NCI-H2227 (cell line): ENCODE results near the gene LTBP1.

ENCODE experiments used
- DNase-seq: peaks from one replicate; lab custom pipeline; 2025; ENCODE audit not compliant: unreplicated experiment; lab: John Stamatoyannopoulos, UW

The LTBP1 gene

DNA sequence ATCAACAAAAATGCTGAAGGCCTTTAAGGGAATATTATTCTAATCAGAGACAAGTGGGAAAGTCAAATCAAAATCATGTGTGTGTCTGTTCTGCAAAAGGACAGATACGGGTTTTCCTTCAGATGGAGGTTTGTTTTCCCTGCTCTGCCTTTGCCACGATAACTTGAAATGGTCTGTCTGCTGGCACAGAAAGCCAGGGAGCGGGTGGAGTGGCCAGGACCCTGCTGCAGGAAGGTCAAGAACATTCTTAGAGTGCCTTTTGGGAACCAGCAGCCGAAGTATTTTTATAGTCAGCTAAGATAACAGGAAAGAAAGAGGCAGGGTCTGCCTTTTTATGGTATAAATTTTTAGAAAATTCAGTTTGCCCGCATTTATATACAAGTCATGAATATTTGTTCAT is 234.2 kb downstream of the LTBP1 start:
- no peak for DNase-seq

DNA sequence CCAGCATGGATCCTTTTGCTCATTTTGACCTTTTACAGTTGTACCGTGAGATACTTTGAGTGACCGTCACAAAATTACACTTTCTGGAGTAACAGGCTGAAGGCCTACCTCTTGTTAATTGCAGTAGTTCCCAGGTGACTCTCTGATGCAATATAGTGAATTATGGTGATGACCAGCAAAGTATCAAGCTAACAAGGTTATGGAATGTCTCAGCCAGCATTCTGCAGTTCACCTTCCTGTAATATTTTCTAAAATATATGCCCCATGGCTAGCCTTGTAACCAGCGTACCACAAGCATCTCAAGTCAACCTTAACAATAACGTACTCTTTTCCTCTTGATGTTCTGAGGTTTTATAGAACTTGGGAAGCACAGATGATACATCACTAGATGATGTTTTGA is 234.7 kb downstream of the LTBP1 start:
- DNase-seq = no peak

DNA sequence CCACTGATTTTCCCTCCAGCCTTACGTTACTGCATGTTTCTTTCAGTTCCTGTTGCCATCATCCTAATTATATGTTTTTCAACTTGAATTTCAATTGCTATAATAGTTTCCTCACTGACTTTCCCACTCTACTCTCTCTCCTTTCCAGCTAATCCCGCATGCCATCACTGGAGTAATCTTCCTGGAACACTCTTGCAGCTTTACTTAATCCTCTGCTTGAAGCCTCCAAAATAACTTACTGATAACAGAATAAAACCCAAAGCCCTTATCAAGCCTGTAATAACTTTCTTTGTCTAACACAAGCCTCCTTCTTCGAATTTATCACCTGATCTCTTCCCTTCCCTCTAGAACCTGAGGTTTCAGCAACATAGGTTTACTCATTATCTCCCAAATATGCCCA is 237.3 kb downstream of the LTBP1 start:
- no peak for DNase-seq

DNA sequence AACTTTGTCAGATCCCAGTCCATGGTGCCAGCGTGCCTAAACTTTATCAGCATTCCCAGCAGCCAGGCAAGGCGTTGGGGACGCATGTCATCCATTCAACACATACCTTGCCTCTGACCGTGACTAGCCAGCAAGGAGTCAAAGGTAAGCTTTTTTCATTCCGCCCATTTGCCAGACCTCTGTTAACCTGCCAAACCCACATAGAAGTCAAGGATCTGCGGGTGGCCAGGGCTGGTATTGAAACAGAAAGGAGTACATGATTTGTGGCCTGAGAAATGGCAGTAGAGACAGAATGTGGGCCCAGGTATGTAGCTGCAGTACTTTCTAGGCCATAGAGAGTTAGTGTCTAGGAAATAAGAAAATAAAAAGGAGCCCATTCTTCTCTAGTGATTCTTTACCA is 240.2 kb downstream of the LTBP1 start:
- DNase-seq = no peak

DNA sequence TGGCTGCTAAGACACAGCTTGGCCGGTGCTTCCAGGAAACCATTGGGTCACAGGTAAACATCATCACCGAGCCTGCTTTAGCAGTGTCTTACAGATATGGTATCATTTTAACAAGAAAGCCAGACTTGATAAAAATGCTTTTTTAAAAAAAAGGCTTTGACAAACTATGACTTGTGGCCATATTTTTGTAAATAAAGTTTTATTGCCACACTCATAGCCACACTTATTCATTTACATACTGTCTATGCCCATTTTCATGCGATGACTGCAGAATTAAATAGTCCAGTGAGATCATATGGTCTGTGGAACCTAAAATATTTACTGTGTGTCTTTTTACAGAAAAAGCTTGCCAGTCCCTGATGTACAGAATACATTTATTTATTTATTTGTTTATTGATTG is 242.0 kb downstream of the LTBP1 start:
- DNase-seq = no peak

GRCh38 chr2:33190393-33190937 is 243.7 kb downstream of the LTBP1 start:
- no peak for DNase-seq

GRCh38 chr2:33195891-33196290 is 249.1 kb downstream of the LTBP1 start:
- DNase-seq = no peak

DNA sequence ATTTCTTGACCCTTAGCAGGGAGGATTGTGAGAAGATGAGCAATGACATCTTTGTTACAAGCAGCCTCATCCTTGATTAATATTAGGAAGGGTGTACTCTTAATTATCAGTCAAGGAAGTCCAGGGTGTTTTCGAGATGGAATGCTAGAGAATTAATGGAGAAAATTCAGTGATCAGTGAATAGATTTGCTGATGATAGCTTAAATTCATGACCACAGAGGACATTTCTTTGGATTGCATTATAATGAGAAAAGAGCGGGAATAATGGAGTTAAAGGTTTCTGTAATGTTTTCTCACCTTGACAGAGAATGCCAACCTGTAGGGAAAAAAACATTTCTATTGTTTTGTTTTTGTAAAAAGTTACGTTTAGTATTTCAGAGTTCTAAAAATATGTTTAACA is 249.9 kb downstream of the LTBP1 start:
- no peak for DNase-seq

GRCh38 chr2:33197198-33197938 is 250.6 kb downstream of the LTBP1 start:
- DNase-seq = no peak

DNA sequence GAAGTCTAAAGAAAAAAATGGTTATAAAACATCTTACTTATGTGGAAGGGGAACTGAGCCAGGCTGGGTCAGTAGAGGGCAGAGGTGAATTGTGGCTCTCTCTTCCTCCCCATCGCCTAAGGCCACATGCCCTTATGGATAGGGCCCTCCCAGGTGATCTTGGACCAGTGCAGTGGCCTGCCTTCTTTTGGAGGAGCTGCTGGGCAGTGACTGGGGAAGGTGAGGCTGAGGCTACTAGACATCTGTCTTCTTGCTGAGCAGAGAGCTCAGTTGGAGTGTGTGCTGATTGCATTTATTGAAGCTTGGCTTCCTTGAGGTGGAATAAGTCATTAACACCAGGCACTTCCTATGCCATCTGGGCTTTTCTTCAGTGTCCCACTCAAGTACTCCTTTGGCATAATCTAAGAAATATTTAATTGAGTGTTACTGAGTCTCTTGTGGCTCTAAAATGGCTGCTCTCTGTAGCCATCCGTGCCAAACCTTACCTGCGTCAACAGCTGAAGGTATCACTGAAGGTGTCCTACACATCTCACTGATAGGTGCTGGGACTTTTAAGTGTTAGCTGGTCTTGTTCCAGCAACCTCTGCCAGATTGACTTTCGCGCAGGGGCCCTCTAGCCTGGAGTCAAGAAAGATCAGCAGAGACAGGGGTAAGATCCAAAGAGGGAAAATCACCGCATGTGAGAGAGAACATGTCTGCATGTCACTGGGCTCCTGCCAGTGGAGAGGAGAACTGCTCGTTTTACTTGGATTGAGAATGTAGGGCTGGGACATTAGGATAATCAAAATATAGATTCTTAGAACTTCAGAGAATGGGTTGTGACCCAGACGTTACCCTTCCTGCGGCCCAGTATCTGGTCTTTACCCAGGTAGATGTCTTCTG is 256.1 kb downstream of the LTBP1 start:
- no peak for DNase-seq

- DNase-seq = no peak
Measured at GRCh38 chr2:33204945-33205344, 258.2 kb downstream of the LTBP1 start.

- DNase-seq = no peak
Measured at GRCh38 chr2:33205693-33206434, 259.1 kb downstream of the LTBP1 start.

GRCh38 chr2:33207151-33207740 is 260.5 kb downstream of the LTBP1 start:
- no peak for DNase-seq

GRCh38 chr2:33208400-33208799 is 261.6 kb downstream of the LTBP1 start:
- no peak for DNase-seq

- no peak for DNase-seq
Measured at GRCh38 chr2:33209976-33210375, 263.2 kb downstream of the LTBP1 start.

- DNase-seq = no peak
Measured at GRCh38 chr2:33210626-33211025, 263.9 kb downstream of the LTBP1 start.

GRCh38 chr2:33212151-33212550 is 265.4 kb downstream of the LTBP1 start:
- DNase-seq = peak; percentile 40

DNA sequence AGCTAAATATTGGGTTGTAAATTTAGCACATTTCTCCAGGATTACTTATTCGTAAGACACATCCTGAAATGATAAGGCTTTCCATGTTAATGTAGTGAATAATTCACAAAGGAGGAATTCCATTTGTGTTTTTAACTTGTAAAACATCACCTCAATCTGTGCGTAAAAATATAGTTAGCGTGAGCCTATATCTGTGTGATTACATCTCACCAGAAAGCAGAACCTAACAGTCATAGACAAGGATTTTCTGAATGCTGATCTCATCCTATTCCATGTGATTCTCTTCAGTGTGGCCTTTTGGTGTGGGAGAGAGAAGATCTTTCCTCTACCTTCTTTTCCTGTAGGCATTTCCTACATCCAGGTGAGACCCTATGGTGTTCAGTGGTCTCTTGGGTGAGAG is 266.5 kb downstream of the LTBP1 start:
- DNase-seq = no peak

- no peak for DNase-seq
Measured at GRCh38 chr2:33213648-33214047, 266.9 kb downstream of the LTBP1 start.

GRCh38 chr2:33214436-33214835 is 267.7 kb downstream of the LTBP1 start:
- no peak for DNase-seq

DNA sequence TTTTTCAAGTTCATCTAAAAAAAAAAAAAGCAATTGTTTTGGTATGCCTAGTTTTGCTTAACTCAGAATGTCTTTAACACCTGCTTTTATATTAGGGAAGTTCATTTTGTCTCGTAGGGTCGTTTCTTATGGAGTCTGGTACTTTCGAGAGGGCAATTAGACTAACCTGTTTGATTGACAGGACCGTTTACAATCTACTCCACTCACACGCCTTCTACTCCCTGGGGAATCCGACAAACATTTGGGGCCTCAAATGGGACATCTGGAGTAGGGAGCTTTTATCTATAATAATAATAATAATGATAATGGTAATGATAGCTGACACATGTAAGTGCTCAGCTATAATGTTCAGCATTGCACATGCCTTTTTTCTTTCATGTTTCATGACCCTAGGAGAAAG is 268.1 kb downstream of the LTBP1 start:
- peak; percentile 96 for DNase-seq
